ENCODE results near the gene HIVEP3. TPM values are rescaled to one million over a fixed set of nuclear protein-coding genes. Genes with fewer than 3 reads are reported as not detected.
A peak's percentile ranks its signal among the peaks of the same experiment; 100 is the strongest.

The HIVEP3 gene
- total RNA-seq, 2 experiments from 2014 or later, result 19.4 to 21.3 TPM

DNA sequence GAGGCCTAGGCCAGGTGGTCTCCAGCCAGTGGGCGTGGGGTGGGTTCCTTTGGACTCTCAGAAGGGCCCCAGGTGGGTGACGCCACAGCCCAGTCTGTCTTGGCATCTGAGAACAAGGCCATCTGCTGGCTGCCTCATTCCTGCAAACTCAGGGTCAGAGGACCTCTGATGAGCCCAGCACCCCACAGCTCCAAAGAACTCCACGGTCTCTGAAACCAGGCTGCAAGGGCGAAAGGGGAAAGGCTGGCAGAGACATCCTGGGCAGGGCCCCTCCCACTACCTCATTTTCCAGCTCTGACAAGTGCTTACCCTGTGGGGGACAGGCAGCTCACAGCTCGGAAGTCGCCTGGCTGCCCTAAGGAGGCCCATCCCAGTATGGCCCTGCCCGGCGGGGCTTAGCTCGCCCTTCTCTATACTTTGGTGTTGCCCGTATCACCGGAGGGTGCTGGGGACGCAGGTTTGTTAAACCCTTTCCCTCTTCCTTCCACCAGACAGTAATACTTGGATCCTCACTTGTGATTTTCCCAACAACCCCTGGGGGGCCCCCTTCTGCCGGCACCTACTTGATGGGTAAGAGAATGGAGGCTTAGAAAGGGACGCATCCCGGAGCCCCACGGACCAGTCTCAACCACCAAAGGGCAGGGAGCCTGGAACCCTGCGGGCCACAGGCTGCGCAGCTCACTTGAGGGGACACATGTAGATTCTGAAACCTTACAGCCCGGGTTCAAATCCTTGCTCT lies 423.3 kb downstream of the HIVEP3 start:
- H3K27ac Mint-ChIP-seq, result no peak overlapping the region
- DNase-seq, result peak; percentile 25

DNA sequence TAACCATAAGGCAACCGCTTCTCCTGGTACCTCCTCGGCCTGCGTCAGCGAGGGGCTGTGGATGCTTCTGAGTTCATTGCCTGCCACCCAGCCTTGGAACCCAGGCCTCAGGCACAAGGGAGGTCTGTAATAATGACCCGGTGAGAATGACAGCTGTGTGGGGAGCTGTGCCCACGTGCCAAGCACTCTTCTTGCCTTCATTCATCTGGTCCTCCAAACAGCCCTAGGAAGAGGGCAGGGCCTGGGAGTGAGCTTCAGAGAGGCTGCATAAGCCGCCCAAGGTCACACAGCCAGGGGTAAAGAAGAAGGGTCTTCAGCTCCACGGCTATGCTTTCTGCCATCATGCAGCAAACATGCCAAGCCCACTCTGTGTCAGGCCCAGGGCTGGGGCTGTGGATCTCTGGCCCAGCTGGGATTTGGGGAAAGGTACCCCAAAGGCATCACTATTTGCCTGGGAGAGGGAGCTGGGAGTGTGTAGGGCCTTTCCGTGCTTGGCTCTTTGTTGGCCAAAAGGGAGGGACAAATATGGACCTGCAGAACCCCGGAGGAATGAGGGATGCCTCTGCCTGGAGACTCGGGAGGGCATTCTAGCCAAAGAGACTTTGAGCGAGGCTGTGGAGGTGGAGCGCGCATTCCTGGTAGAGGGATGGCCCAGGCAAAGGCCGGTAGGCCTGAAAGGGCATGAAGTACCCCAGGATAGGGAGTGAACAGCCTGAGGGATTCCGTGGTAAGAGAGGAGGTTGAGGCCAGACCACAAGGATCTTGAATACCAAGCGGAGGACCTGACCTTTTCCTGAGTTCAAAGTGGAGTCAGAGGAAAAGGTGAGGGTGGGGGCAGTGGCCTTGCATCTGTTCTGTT lies 424.1 kb downstream of the HIVEP3 start:
- H3K9me3 Mint-ChIP-seq, result no peaks in the 10 kb centered on the region
- DNase-seq, result no peak
- H3K27ac Mint-ChIP-seq, result no peak overlapping the region
- H3K4me1 Mint-ChIP-seq, result peaks cover 11% of the 10 kb centered on the region
- H3K36me3 Mint-ChIP-seq, result no peaks in the 10 kb centered on the region
- peak overlapping the region; percentile 34 for H3K4me3 Mint-ChIP-seq
- peaks cover 32% of the 10 kb centered on the region for H3K27me3 Mint-ChIP-seq

More for the DNA sequence above, 423.3 kb downstream of the HIVEP3 start:
- H3K9me3 Mint-ChIP-seq, result no peaks in the 10 kb centered on the region
- peaks cover 27% of the 10 kb centered on the region for H3K27me3 Mint-ChIP-seq
- H3K4me3 Mint-ChIP-seq, result peak overlapping the region; percentile 50
- H3K36me3 Mint-ChIP-seq, result no peaks in the 10 kb centered on the region
- H3K4me1 Mint-ChIP-seq, result peaks cover 11% of the 10 kb centered on the region

DNA sequence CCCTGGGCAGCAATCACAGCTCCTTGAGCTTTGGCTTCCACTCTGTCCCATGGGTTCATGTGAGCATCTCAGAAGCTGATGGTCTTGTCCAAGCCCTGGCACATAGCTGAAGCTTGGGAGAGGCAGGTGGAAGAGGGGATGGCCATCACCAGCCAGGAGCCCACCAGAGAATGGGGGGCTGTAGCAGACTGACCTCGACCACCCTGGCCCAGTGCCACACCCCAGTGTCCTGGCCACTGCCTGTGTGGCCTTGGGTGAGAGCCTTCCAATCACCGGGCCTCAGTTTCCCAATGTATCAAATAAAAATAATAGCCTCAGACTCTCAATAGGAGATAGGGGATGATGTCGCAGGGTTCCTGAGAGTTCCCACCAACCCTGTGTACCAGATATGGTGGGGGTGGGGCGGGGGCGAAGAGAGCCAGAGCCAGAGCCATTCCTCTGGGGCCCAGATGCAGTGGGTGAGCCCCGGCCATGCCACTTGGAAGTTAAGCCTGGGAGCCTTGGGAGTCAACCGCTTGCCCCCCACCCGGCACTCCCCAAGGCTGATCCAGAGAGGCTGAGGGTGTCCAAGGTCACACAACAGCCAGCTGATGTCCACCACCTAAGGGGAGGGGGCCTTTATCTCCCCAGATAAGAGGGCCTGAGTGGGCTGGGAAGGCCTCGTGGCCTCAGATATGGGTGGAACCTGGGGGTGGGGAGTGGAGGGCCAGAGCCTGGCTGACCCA lies 424.9 kb downstream of the HIVEP3 start:
- H3K36me3 Mint-ChIP-seq, result no peaks in the 10 kb centered on the region
- no peak for DNase-seq
- peaks cover 11% of the 10 kb centered on the region for H3K4me1 Mint-ChIP-seq

GRCh38 chr1:41493117-41493536 lies 425.6 kb downstream of the HIVEP3 start:
- H3K9me3 Mint-ChIP-seq, result no peaks in the 10 kb centered on the region
- peak; percentile 25 for DNase-seq
- H3K4me3 Mint-ChIP-seq, result no peak overlapping the region
- H3K27me3 Mint-ChIP-seq, result peaks cover 35% of the 10 kb centered on the region
- no peak overlapping the region for H3K27ac Mint-ChIP-seq
- peaks cover 6% of the 10 kb centered on the region for H3K4me1 Mint-ChIP-seq
- no peaks in the 10 kb centered on the region for H3K36me3 Mint-ChIP-seq

More for the DNA sequence above, 424.9 kb downstream of the HIVEP3 start:
- Mint-ChIP-seq H3K27me3 (peaks cover 35% of the 10 kb centered on the region), H3K27ac (no peak overlapping the region), H3K4me3 (no peak overlapping the region), H3K9me3 (no peaks in the 10 kb centered on the region)

- Mint-ChIP-seq H3K4me1 (peaks cover 5% of the 10 kb centered on the region), H3K9me3 (no peaks in the 10 kb centered on the region), H3K27ac (no peak overlapping the region), H3K4me3 (no peak overlapping the region), H3K36me3 (no peaks in the 10 kb centered on the region), H3K27me3 (peaks cover 38% of the 10 kb centered on the region)
- DNase-seq, result peak; percentile 60
Measured at GRCh38 chr1:41492341-41492848, 426.3 kb downstream of the HIVEP3 start.

DNA sequence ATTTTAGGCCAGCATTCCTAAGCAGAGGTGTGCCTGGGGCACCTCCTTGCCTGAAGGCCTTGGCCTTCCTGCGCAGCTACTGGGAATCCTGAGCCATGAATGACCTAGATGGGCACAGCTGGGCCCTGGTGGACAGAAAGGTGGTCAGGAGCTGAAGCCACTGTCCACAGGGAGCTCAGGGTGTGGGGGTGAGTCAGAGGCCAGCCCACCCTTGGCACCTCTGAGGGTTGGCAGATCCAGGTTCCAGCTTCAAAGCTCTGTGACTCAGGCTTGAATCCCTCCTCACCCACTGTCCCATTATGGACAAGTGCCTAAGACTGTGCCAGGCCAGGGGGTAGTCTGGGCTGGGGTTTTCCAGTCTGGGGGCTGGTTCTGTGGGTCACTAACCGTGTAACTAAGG lies 427.8 kb downstream of the HIVEP3 start:
- peaks cover 46% of the 10 kb centered on the region for H3K27me3 Mint-ChIP-seq
- H3K36me3 Mint-ChIP-seq, result no peaks in the 10 kb centered on the region
- H3K4me3 Mint-ChIP-seq, result no peak overlapping the region
- H3K9me3 Mint-ChIP-seq, result no peaks in the 10 kb centered on the region
- no peak overlapping the region for H3K27ac Mint-ChIP-seq
- peaks cover 11% of the 10 kb centered on the region for H3K4me1 Mint-ChIP-seq
- no peak for DNase-seq

GRCh38 chr1:41489561-41489960 lies 429.2 kb downstream of the HIVEP3 start:
- Mint-ChIP-seq H3K27ac (no peak overlapping the region), H3K36me3 (no peaks in the 10 kb centered on the region), H3K27me3 (peaks cover 35% of the 10 kb centered on the region), H3K4me1 (peaks cover 6% of the 10 kb centered on the region), H3K9me3 (no peaks in the 10 kb centered on the region), H3K4me3 (no peak overlapping the region)
- no peak for DNase-seq

- peaks cover 6% of the 10 kb centered on the region for H3K4me1 Mint-ChIP-seq
- H3K4me3 Mint-ChIP-seq, result no peak overlapping the region
- no peaks in the 10 kb centered on the region for H3K9me3 Mint-ChIP-seq
- no peak overlapping the region for H3K27ac Mint-ChIP-seq
- DNase-seq, result no peak
- peaks cover 31% of the 10 kb centered on the region for H3K27me3 Mint-ChIP-seq
- no peaks in the 10 kb centered on the region for H3K36me3 Mint-ChIP-seq
Measured at GRCh38 chr1:41488040-41488951, 430.4 kb downstream of the HIVEP3 start.

DNA sequence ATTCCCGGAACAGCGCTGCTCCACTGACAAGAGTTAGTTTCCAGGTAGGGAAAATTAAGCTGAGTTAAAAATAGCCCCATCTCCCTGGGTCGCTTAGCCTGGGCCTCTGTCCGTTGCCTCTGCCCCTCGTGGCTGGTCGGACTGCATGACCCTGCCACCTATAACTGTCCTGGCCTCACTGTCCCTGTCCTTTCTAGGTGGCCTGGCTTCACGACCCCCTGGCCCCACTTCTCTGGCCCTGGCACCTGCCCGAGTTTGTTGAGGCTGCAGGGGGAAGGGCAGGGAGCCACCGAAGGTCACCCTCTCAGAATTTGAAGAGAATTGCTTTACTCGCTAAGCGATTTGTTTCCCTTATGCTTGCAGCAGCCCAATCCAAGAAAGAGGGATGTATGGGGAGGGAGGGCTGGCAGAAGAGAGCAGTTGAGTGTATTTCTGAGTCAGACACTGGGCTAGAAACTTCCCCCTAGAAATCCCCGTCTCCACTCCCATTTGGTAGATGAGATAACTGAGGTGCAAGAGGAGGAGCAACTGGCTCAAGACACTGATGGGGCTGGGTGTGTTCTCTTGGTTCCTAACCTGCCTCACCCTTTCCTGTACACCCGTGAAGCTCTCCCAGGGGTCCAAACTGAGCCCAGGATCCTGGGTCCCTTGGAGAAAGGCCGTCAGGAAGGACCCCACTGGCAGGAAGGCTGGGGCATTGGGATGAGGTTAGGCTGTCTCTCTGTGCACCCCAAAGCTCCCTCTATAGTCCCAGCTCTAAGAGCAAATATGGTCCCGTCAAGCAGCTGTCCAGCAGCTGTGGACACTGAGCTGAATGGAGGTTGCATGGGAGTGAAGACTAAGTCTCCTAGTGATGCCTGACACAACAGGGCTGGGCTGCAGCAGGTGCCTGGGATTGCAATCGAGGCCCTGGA lies 431.3 kb downstream of the HIVEP3 start:
- H3K4me3 Mint-ChIP-seq, result no peak overlapping the region
- H3K27ac Mint-ChIP-seq, result no peak overlapping the region
- H3K27me3 Mint-ChIP-seq, result peaks cover 31% of the 10 kb centered on the region
- H3K36me3 Mint-ChIP-seq, result no peaks in the 10 kb centered on the region
- no peaks in the 10 kb centered on the region for H3K9me3 Mint-ChIP-seq
- no peak for DNase-seq
- H3K4me1 Mint-ChIP-seq, result peaks cover 6% of the 10 kb centered on the region

GRCh38 chr1:41486371-41487125 lies 432.2 kb downstream of the HIVEP3 start:
- no peaks in the 10 kb centered on the region for H3K36me3 Mint-ChIP-seq
- no peak overlapping the region for H3K4me3 Mint-ChIP-seq
- no peak for DNase-seq
- H3K27ac Mint-ChIP-seq, result no peak overlapping the region
- peaks cover 31% of the 10 kb centered on the region for H3K27me3 Mint-ChIP-seq
- H3K4me1 Mint-ChIP-seq, result peaks cover 6% of the 10 kb centered on the region
- H3K9me3 Mint-ChIP-seq, result no peaks in the 10 kb centered on the region

GRCh38 chr1:41486053-41486370 lies 432.7 kb downstream of the HIVEP3 start:
- H3K9me3 Mint-ChIP-seq, result no peaks in the 10 kb centered on the region
- H3K27ac Mint-ChIP-seq, result no peak overlapping the region
- no peaks in the 10 kb centered on the region for H3K36me3 Mint-ChIP-seq
- H3K4me3 Mint-ChIP-seq, result no peak overlapping the region
- peaks cover 6% of the 10 kb centered on the region for H3K4me1 Mint-ChIP-seq
- no peak for DNase-seq
- peaks cover 31% of the 10 kb centered on the region for H3K27me3 Mint-ChIP-seq

GRCh38 chr1:41485605-41486004 lies 433.1 kb downstream of the HIVEP3 start:
- DNase-seq, result no peak
- Mint-ChIP-seq H3K4me1 (peaks cover 6% of the 10 kb centered on the region), H3K9me3 (no peaks in the 10 kb centered on the region), H3K36me3 (no peaks in the 10 kb centered on the region), H3K27ac (no peak overlapping the region), H3K4me3 (no peak overlapping the region), H3K27me3 (peaks cover 31% of the 10 kb centered on the region)
